Panc1 (cell line): ENCODE data around the gene ZFP62.

Experiments used
- CTCF ChIP-seq: fragments of 450-650 bp; IDR thresholded peaks from 2 replicates; pipeline ENCODE4 v1.5.1; 2017; ENCODE audit warnings: mild to moderate bottlenecking
- REST ChIP-seq, 2 experiments: IDR thresholded peaks; 2 replicates each; pipeline ENCODE4 v1.6.1; 2011 to 2012; ENCODE audit warnings: low read depth in 2 of 2, control low read depth in 1 of 2, low read length in 1 of 2, mild to moderate bottlenecking in 1 of 2, moderate library complexity in 1 of 2; ENCODE audit not compliant: insufficient read depth in 1 of 2
- SIN3A ChIP-seq: IDR thresholded peaks from 2 replicates; pipeline ENCODE4 v1.6.1; 2012; ENCODE audit warnings: low read depth, mild to moderate bottlenecking, low read length, moderate library complexity, borderline replicate concordance; ENCODE audit not compliant: insufficient read depth

- TF ChIP-seq CTCF, result no peak
- TF ChIP-seq REST (IDR thresholded peaks at IDR 0.05; ENCODE audit: insufficient read depth in 1 of 2, low read depth in 2 of 2, low read length in 1 of 2), result no peak
- TF ChIP-seq SIN3A, result no peak
Observed at GRCh38 chr5:180900178-180900577, 39.1 kb upstream of the ZFP62 start.
